Activated naive CD8-positive, alpha-beta T cell (primary cell): ENCODE results near the gene EYA4.

Source experiments
- H3K27ac Mint-ChIP-seq: one replicate; pipeline ENCODE4 v1.8.0; 2021; ENCODE audit warnings: mixed read lengths
- H3K27me3 Mint-ChIP-seq: one replicate; pipeline ENCODE4 v1.8.0; 2021; ENCODE audit warnings: mixed read lengths
- H3K36me3 Mint-ChIP-seq: one replicate; pipeline ENCODE4 v1.8.0; 2021; ENCODE audit warnings: mixed read lengths
- H3K4me1 Mint-ChIP-seq: one replicate; pipeline ENCODE4 v1.8.0; 2021; ENCODE audit warnings: low read depth, mixed read lengths
- H3K4me3 Mint-ChIP-seq: one replicate; pipeline ENCODE4 v1.8.0; 2021; ENCODE audit warnings: mild to moderate bottlenecking, mixed read lengths
- H3K9me3 Mint-ChIP-seq: one replicate; pipeline ENCODE4 v1.8.0; 2021; ENCODE audit warnings: low read depth, mixed read lengths

EYA4 gene

DNA sequence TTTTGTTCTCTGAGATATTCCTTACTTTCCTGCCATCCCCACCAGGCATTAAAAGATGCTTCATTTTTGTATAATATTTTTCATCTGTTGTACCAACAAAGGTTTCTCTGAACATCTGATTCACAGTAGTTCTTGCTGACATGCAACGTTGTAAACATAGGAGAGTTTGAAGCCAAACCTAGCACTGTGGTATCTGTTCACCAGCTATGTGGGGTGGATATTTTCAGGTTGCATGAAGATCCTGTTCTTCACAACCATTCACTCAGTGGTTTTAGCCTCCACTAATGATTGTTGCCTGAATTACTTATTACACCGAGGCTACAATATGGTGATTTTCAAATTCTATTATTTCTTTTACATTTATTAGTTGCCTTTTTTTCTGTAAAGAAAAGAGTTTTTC is 56.5 kb downstream of the EYA4 start:
- no peaks in the 10 kb centered on the region for H3K36me3 Mint-ChIP-seq
- no peaks in the 10 kb centered on the region for H3K27me3 Mint-ChIP-seq
- no peak overlapping the region for H3K4me3 Mint-ChIP-seq
- no peaks in the 10 kb centered on the region for H3K4me1 Mint-ChIP-seq
- no peak overlapping the region for H3K27ac Mint-ChIP-seq
- H3K9me3 Mint-ChIP-seq, result no peaks in the 10 kb centered on the region

DNA sequence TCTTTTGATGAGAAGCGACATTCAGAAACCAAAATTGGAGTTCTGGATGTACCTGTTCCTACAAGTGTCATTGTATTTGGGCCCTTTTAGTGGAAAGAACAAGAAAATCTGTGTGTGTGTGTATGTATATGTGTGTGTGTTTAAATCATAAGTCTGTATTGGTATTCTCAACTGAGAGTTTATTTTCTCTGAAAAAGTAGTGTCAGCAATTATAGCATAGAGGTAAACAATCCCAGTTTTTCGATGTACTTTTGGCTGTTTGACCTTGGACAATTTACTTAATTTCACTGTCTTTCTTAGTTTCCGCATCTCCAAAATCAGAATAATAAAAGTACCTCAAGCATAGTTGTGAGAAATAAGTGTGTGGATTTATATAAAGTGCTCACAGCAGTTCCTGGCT is 57.2 kb downstream of the EYA4 start:
- Mint-ChIP-seq H3K9me3 (no peaks in the 10 kb centered on the region), H3K4me3 (no peak overlapping the region), H3K27ac (no peak overlapping the region), H3K36me3 (no peaks in the 10 kb centered on the region), H3K27me3 (no peaks in the 10 kb centered on the region), H3K4me1 (no peaks in the 10 kb centered on the region)

DNA sequence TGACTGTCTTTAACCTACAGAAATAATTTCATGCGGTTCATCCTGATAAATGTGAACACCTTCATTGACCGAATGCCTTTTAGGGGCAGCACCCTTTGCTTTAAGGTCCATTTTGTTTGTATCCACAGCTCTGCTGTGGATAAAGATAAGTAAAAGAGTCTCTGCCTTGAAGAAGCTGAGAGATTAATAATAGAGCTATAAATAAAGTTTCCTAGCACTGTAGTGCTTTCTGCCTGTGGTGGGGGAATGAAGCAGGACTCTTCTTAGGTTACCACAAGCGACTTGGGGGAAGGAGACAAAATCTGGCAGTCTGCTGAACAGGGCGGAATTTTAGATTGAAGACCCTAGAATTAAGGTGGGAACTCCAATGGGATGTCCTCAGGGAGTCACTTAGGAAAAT is 57.6 kb downstream of the EYA4 start:
- Mint-ChIP-seq H3K27me3 (no peaks in the 10 kb centered on the region), H3K27ac (no peak overlapping the region), H3K9me3 (no peaks in the 10 kb centered on the region), H3K36me3 (no peaks in the 10 kb centered on the region), H3K4me1 (no peaks in the 10 kb centered on the region), H3K4me3 (no peak overlapping the region)

DNA sequence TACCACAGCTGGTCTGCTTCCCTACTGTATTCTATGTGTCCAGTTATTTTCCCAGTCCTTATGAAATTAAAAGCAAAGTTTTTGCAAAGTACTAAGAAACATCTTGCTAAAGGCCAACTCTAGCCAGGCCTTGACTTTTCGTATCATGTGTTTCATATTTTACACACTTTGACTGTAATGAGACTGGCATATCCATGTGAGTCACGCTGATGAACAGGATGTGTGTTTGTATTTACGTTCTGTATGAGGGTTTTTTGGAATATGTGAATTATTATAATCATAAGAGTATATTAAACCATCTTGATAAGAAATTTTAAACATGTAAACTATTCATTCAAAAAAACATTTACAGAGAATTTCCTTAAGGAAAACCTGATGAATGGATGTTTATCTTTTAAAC is 59.7 kb downstream of the EYA4 start:
- H3K36me3 Mint-ChIP-seq, result no peaks in the 10 kb centered on the region
- no peaks in the 10 kb centered on the region for H3K27me3 Mint-ChIP-seq
- H3K9me3 Mint-ChIP-seq, result no peaks in the 10 kb centered on the region
- no peak overlapping the region for H3K27ac Mint-ChIP-seq
- no peaks in the 10 kb centered on the region for H3K4me1 Mint-ChIP-seq
- H3K4me3 Mint-ChIP-seq, result no peak overlapping the region

DNA sequence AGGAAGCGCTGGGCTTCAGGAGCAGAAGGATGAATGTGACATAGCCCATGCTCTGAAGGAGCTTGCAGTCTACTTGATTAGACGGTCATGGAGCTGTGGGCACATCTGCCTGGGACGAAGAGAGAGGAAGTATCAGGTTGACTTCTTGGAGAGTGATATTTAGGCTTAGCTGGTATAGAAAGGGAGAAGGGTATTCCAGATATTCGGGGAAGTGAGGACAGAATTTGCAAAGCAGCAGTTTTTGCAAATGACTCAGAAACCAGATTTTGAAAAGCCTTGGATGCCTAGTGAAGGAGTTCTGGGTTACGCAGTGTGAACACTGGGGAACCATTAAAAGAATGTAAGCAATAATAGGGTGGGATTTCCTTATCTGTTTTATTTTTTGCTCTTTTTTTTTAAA is 60.7 kb downstream of the EYA4 start:
- no peaks in the 10 kb centered on the region for H3K4me1 Mint-ChIP-seq
- no peak overlapping the region for H3K4me3 Mint-ChIP-seq
- H3K27me3 Mint-ChIP-seq, result no peaks in the 10 kb centered on the region
- no peaks in the 10 kb centered on the region for H3K36me3 Mint-ChIP-seq
- H3K9me3 Mint-ChIP-seq, result no peaks in the 10 kb centered on the region
- H3K27ac Mint-ChIP-seq, result no peak overlapping the region

DNA sequence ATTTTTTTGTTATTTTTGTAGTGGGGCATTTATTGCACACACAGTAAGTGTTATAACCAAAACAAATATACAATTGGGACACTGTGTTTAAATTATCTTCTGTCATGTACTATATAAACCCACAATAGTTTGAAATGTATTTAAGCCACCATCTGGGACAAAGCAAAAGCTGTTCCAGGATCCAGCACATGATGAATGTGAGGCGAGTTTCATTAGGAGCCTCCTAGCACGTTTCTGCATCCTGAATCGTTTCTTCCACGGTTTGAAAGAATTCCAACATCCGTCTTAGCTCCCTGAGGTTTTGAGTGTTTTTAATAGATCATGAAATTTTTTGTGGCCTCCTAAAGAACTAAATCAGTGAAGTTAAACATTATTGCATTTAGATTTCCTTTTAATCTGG is 65.8 kb downstream of the EYA4 start:
- Mint-ChIP-seq H3K9me3 (no peaks in the 10 kb centered on the region), H3K27ac (no peak overlapping the region), H3K4me1 (no peaks in the 10 kb centered on the region), H3K36me3 (no peaks in the 10 kb centered on the region), H3K27me3 (no peaks in the 10 kb centered on the region), H3K4me3 (no peak overlapping the region)

DNA sequence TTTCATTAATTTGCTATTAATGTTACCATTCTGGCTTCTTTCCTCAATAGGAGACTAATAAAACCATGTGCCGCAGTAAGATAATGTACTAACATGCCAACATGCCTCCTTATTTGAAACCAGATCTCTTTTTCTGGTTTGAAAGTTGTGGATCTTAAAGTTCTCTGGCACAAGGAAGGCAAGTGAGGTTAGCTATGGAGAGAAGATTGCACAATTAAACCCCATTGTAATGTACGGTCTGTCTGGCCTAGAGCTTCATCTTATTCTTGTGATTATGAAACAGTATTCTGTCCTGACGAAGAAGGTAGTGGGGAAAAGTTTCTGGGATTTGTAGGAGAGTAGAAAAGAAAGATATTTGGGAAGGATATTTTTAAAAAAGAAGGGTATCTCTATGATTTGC is 68.4 kb downstream of the EYA4 start:
- H3K36me3 Mint-ChIP-seq, result no peaks in the 10 kb centered on the region
- no peaks in the 10 kb centered on the region for H3K27me3 Mint-ChIP-seq
- H3K4me3 Mint-ChIP-seq, result no peak overlapping the region
- H3K9me3 Mint-ChIP-seq, result no peaks in the 10 kb centered on the region
- no peak overlapping the region for H3K27ac Mint-ChIP-seq
- no peaks in the 10 kb centered on the region for H3K4me1 Mint-ChIP-seq

DNA sequence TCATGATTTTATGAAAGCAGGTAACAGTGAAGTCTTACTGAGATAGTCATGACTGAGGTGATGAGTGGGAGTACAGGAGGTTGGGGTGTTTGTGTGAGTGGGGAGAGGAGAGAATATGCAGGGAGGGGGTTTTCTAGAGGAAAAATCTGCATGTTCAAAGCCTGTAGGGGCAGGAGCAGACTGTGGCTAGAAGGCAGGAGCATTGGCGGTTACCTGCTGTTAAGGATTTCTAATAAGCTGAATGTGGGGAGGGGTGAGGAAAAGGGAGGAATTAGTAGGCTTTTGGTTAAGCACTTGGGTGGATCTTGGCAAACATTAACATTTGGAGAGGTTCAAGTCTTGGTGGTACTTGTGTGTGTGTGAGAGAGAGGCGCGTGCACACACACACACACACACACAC is 70.8 kb downstream of the EYA4 start:
- no peaks in the 10 kb centered on the region for H3K4me1 Mint-ChIP-seq
- H3K27ac Mint-ChIP-seq, result no peak overlapping the region
- H3K36me3 Mint-ChIP-seq, result no peaks in the 10 kb centered on the region
- H3K9me3 Mint-ChIP-seq, result no peaks in the 10 kb centered on the region
- H3K4me3 Mint-ChIP-seq, result no peak overlapping the region
- peaks cover 3% of the 10 kb centered on the region for H3K27me3 Mint-ChIP-seq

DNA sequence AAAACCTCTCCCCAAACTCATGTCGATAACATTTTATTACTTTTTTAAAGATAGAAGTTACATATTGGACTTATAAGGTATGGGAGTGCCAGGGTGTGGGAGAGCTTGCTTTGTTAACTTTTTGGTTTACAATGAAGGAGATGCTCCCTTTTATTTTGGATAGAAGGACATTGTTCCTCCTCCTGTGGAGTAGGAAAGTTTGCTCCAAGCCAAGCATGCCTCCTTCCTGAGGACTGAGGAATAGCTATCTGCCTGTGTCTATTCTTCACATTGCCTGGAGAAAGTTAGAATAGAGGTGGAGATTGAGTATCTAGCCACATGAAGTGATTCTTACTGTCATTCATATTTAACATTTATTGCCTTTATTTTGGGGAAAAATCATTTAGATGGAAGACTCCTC is 71.9 kb downstream of the EYA4 start:
- H3K4me3 Mint-ChIP-seq, result no peak overlapping the region
- H3K36me3 Mint-ChIP-seq, result no peaks in the 10 kb centered on the region
- H3K4me1 Mint-ChIP-seq, result no peaks in the 10 kb centered on the region
- no peak overlapping the region for H3K27ac Mint-ChIP-seq
- peaks cover 2% of the 10 kb centered on the region for H3K9me3 Mint-ChIP-seq
- H3K27me3 Mint-ChIP-seq, result peaks cover 3% of the 10 kb centered on the region

DNA sequence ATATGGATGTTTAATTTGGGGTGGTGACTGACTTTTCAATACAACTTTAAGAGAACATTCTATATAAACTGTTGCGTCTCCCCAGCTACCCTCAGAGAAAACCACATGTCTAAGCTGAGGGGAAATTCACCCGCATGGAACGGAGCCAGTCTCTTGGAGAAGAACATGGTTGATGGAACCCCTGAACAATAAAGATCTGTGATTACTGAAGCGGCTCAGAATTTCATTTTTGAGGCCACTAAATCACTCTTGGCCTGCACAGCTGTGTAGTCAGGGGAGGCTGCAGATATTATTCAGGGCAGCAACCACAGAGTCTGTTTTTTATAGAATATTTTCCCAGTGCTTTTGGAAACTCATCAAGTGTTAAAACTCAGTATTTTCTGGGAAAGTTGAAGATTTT is 73.8 kb downstream of the EYA4 start:
- Mint-ChIP-seq H3K36me3 (no peaks in the 10 kb centered on the region), H3K27ac (no peak overlapping the region), H3K27me3 (peaks cover 3% of the 10 kb centered on the region), H3K9me3 (peaks cover 5% of the 10 kb centered on the region), H3K4me3 (no peak overlapping the region), H3K4me1 (no peaks in the 10 kb centered on the region)

DNA sequence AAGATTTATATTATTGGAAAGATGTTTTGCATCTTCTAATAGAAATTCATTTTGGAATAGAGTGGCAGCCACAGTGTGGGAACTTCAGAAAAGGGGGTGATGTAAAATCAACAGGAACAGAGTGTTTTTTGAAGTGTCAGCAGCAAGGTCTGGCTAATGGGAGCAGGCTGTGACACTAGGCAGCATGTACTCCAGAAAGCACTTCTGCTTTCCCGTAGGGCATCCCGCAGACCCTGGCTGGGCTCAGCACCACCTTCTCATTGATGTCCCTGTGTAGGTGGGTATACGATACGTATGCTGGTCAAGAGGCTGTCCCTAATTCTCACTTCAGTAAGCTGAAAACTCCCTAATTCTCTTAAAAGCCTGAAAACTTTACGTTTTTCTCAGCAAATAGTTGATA is 74.7 kb downstream of the EYA4 start:
- Mint-ChIP-seq H3K9me3 (peaks cover 5% of the 10 kb centered on the region), H3K27me3 (peaks cover 3% of the 10 kb centered on the region)

DNA sequence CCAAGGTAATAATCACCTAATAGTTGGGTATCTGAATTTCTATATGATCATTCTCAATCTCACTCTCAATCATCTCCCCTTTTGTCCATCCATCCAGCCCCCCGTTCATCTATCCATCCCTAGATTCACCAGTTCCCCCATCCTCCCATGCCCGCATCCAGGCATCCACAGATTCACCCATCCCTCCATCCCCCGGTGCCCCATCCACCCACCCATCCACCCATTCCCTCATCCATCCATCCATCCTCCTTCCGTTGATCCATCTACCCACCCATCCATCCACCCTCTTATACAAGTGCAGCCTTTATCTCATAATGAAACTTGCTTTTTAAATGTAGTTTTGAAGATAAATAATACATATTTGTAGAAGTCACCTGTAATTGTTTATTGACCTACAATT is 76.5 kb downstream of the EYA4 start:
- H3K27ac Mint-ChIP-seq, result no peak overlapping the region
- H3K4me1 Mint-ChIP-seq, result no peaks in the 10 kb centered on the region
- H3K9me3 Mint-ChIP-seq, result peaks cover 5% of the 10 kb centered on the region
- H3K27me3 Mint-ChIP-seq, result peaks cover 3% of the 10 kb centered on the region
- H3K4me3 Mint-ChIP-seq, result no peak overlapping the region
- H3K36me3 Mint-ChIP-seq, result no peaks in the 10 kb centered on the region

More for the DNA sequence above, 74.7 kb downstream of the EYA4 start:
- H3K4me1 Mint-ChIP-seq, result no peaks in the 10 kb centered on the region
- no peaks in the 10 kb centered on the region for H3K36me3 Mint-ChIP-seq
- no peak overlapping the region for H3K27ac Mint-ChIP-seq
- no peak overlapping the region for H3K4me3 Mint-ChIP-seq

DNA sequence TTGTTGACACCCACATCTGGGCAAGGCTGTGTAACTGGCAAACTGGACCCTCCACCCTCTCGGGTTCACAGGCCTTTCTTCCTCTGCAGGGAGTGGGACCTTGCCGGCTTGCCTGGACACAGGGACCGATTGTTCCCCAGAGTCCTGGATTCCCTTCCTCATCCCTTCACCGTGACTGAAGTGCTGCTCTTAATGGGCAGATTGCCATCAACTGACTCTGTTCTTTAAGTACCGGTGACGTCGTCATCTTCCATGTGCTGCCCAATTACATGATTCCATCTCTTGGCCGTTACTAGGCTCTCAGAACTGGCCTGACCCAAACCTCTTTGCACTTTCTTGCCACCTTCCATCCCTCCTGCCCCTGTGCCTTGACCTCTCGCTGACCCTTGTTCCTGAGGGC is 85.4 kb downstream of the EYA4 start:
- Mint-ChIP-seq H3K27ac (no peak overlapping the region), H3K9me3 (no peaks in the 10 kb centered on the region), H3K27me3 (peaks cover 3% of the 10 kb centered on the region), H3K4me3 (no peak overlapping the region), H3K4me1 (no peaks in the 10 kb centered on the region), H3K36me3 (no peaks in the 10 kb centered on the region)

DNA sequence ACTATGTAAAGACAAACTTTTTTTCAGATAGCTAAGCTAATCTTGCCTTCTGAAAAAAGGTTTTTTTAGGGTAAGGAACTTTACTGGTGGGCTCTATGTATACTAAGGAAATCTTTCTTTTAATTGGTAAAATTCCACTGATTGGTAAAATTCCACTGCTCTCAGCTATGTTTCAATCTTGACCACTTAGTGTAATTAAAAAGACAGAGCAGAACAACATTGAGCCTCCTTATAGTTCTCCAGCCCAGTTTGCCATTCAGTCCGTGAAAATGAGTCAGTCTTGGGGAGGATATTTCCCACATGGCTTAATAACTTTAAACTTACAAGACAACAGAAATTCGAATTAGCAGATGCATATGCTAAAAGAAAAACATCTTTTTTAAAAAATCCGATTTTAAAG is 92.7 kb downstream of the EYA4 start:
- no peaks in the 10 kb centered on the region for H3K36me3 Mint-ChIP-seq
- no peak overlapping the region for H3K27ac Mint-ChIP-seq
- no peaks in the 10 kb centered on the region for H3K4me1 Mint-ChIP-seq
- no peaks in the 10 kb centered on the region for H3K9me3 Mint-ChIP-seq
- no peak overlapping the region for H3K4me3 Mint-ChIP-seq
- no peaks in the 10 kb centered on the region for H3K27me3 Mint-ChIP-seq

DNA sequence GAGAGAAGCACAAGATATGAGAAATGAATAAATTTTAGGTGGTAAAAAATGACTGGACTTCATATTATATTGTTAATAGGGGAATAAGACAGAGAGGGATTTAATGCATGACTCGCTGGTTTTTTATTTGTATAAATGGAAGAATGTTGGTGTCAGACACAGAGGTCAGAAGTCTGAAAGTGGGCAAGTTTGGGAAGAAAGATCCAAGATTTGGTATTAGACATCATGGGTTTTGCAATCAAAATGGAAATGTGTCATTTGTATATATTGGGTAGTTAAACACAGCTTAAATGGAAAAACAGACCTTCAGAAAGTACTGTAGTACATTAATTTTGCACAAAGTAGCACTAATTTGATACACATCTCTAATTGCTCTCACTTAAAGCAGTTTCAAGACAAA is 96.2 kb downstream of the EYA4 start:
- H3K36me3 Mint-ChIP-seq, result no peaks in the 10 kb centered on the region
- H3K4me1 Mint-ChIP-seq, result no peaks in the 10 kb centered on the region
- no peaks in the 10 kb centered on the region for H3K27me3 Mint-ChIP-seq
- H3K27ac Mint-ChIP-seq, result no peak overlapping the region
- no peaks in the 10 kb centered on the region for H3K9me3 Mint-ChIP-seq
- H3K4me3 Mint-ChIP-seq, result no peak overlapping the region

DNA sequence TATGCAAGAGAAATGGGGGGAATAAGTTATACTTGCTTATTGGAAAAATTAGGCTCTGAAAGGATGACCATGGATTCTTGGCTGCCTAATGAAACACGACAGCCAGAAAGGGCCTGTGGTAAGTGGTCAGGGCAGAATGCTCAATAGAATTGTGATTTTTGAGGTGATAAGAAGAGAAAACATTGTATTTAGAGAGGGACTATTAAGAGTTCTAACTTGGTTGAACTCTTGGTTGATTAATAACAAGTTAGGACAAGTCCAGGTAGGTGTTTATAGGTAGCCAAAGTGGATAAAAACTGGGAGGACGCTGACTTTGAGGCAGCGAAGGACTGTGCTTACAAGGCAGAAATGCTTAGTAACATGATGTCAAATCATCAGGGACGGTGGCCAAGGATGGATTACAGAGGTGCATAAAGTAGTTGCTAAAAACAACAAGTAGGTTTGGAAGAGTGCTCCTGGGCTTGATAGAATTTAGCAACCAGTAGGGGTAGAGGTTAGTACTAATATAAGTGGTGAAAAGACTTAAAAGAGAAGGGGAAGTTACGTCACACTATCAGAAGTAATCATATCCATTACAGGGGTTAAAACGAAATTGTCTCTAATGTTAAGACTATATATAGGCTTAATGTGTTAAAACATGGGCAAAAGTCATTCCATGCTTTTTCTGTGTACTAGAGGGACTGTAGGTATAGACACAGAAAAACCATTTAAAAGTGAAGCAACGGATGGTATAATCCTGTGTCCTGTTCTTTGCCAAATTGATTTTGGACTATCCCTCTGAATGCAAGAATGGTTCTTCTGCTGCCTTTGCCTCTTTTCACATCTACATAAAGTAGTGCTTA is 98.6 kb downstream of the EYA4 start:
- no peak overlapping the region for H3K27ac Mint-ChIP-seq
- no peaks in the 10 kb centered on the region for H3K36me3 Mint-ChIP-seq
- no peaks in the 10 kb centered on the region for H3K27me3 Mint-ChIP-seq
- no peaks in the 10 kb centered on the region for H3K9me3 Mint-ChIP-seq
- H3K4me1 Mint-ChIP-seq, result no peaks in the 10 kb centered on the region
- H3K4me3 Mint-ChIP-seq, result no peak overlapping the region
